A549 (cell line): ENCODE data around the gene ARIH1. TPM values are rescaled to one million over a fixed set of nuclear protein-coding genes. Genes with fewer than 3 reads are reported as not detected.
"Not testable (repeated sequence)": the region's sequence is repeated elsewhere in the genome, so short reads cannot be mapped to it uniquely, and the experiment has no call there.

ENCODE experiments used
- ATAC-seq, 2 experiments: fragments of 200-7000 bp in 1 of 2; fragments of >200 bp in 1 of 2; cut with Nextera tagmentation in 1 of 2; cut with Tn5 transposase in 1 of 2; 3 replicates each; pipeline versions ENCODE4 v1.8.0 to v1.9.1; 2018 to 2020; ENCODE audit warnings: mild to moderate bottlenecking in 1 of 2, moderate library complexity in 1 of 2
- CTCF ChIA-PET: fragments of 300-600 bp; sonication (Branson Sonifier 250); formaldehyde crosslinking; extraction: SDS; loops from one replicate; lab custom pipeline; 2021; ENCODE audit warnings: antibody characterized with exemption, inconsistent platforms; lab: Yijun Ruan, JAX
- POLR2A ChIA-PET: fragments of 350-600 bp; formaldehyde crosslinking; extraction: SDS; loops from one replicate; lab custom pipeline; 2021; ENCODE audit warnings: antibody characterized with exemption, inconsistent platforms; lab: Yijun Ruan, JAX
- DNase-seq, 2 experiments: peaks; one replicate each; pipeline versions ENCODE4 v3.0.0 to v3.0.0-alpha.2; 2011 to 2016; ENCODE audit warnings: low read depth in 1 of 2, low spot score in 1 of 2
- FAIRE-seq: peaks from 2 replicates; lab custom pipeline; 2011; peaks lifted over from hg19 to GRCh38; lab: Jason Lieb, UNC
- H3K27ac ChIP-seq, 2 experiments: fragments of >200 bp; sonication (Bioruptor Twin); formaldehyde crosslinking; 3 replicates each; pipeline ENCODE4 v1.5.1; 2016 to 2017
- H3K4me1 ChIP-seq: fragments of >200 bp; sonication (Bioruptor Twin); formaldehyde crosslinking; 3 replicates; pipeline ENCODE4 v1.6.1; 2016
- H3K4me2 ChIP-seq: fragments of >200 bp; sonication (Bioruptor Twin); formaldehyde crosslinking; 3 replicates; pipeline ENCODE4 v1.6.1; 2016
- H3K4me3 ChIP-seq: fragments of >200 bp; sonication (Bioruptor Twin); formaldehyde crosslinking; 3 replicates; pipeline ENCODE4 v1.5.1; 2016
- H3K9me3 ChIP-seq: fragments of >200 bp; sonication (Bioruptor Twin); formaldehyde crosslinking; 3 replicates; pipeline ENCODE4 v1.6.1; 2016
- CBX2 ChIP-seq: fragments of 200-600 bp; sonication (generic); IDR thresholded peaks from 2 replicates; pipeline ENCODE4 v1.6.1; 2016; ENCODE audit warnings: low read depth, mild to moderate bottlenecking, borderline replicate concordance
- CHD2 ChIP-seq: fragments of 150-350 bp; IDR thresholded peaks from 2 replicates; pipeline ENCODE4 v1.6.1; 2014; ENCODE audit warnings: low read length; ENCODE audit not compliant: partially characterized antibody
- EHMT2 ChIP-seq: fragments of 200-600 bp; sonication (generic); IDR thresholded peaks from 2 replicates; pipeline ENCODE4 v1.6.1; 2016; ENCODE audit warnings: antibody characterized with exemption, low read depth, mild to moderate bottlenecking, moderate library complexity
- HEYL ChIP-seq: fragments of 250-450 bp; sonication (Bioruptor Pico); IDR thresholded peaks from 2 replicates; pipeline ENCODE4 v1.8.0; 2021; ENCODE audit warnings: mild to moderate bottlenecking, moderate library complexity
- MAFK ChIP-seq: fragments of 450-650 bp; IDR thresholded peaks from 2 replicates; pipeline ENCODE4 v1.6.1; 2014; ENCODE audit not compliant: partially characterized antibody
- MYC ChIP-seq: IDR thresholded peaks from 2 replicates; pipeline ENCODE4 v1.6.1; 2012; ENCODE audit warnings: mild to moderate bottlenecking, inconsistent platforms, low read length, improper control_type of control experiment, borderline replicate concordance
- POLR2A ChIP-seq: IDR thresholded peaks from 2 replicates; pipeline ENCODE4 v1.6.1; 2012; ENCODE audit warnings: mild to moderate bottlenecking, low read length
- RARB ChIP-seq: fragments of 250-450 bp; sonication (Bioruptor Pico); IDR thresholded peaks from 2 replicates; pipeline ENCODE4 v1.8.0; 2021; ENCODE audit warnings: mild to moderate bottlenecking, moderate library complexity
- ZC3H11A ChIP-seq: fragments of 450-650 bp; IDR thresholded peaks from 2 replicates; pipeline ENCODE4 v1.6.1; 2014; ENCODE audit warnings: antibody characterized with exemption, mild to moderate bottlenecking
- WGBS: methylation state at CpG from one replicate; pipeline ENCODE4 v1.1.6; 2017; ENCODE audit errors: missing lambda C conversion rate; 5-methylcytosine and 5-hydroxymethylcytosine counted together
- polyA plus RNA-seq, 4 experiments: library from polyadenylated mRNA; depleted of rRNA in 3 of 4; stranded (reverse); fragments of >200 nt; fragmentation: RNase III in 1 of 4; extraction: RNeasy Plus Mini Kit Qiagen cat#74134 plus additional on column Dnase treatment in 1 of 4; gene quantifications; 2 replicates in 3 of 4; 3 replicates in 1 of 4; pipeline ENCODE4 v1.2.3, GENCODE V29; 2011 to 2017
- TF ChIP-seq, protein P1 (sequence below): fragments of >200 bp; sonication (Bioruptor Twin); formaldehyde crosslinking; IDR thresholded peaks from 2 replicates; pipeline ENCODE4 v1.6.1; 2016
- TF ChIP-seq, protein P2 (sequence below): fragments of 250-450 bp; sonication (Bioruptor Pico); IDR thresholded peaks from 2 replicates; pipeline ENCODE4 v1.5.0; 2020; ENCODE audit warnings: low read depth, mild to moderate bottlenecking, moderate library complexity
- TF ChIP-seq, protein P3 (sequence below): fragments of >200 bp; sonication (Bioruptor Twin); formaldehyde crosslinking; IDR thresholded peaks from 3 replicates; pipeline ENCODE4 v1.5.1; 2016

The ARIH1 gene
- polyA plus RNA-seq, 2 of the 4 experiments (the other 2 are of a cell fraction), result 92.6 to 127 TPM

DNA sequence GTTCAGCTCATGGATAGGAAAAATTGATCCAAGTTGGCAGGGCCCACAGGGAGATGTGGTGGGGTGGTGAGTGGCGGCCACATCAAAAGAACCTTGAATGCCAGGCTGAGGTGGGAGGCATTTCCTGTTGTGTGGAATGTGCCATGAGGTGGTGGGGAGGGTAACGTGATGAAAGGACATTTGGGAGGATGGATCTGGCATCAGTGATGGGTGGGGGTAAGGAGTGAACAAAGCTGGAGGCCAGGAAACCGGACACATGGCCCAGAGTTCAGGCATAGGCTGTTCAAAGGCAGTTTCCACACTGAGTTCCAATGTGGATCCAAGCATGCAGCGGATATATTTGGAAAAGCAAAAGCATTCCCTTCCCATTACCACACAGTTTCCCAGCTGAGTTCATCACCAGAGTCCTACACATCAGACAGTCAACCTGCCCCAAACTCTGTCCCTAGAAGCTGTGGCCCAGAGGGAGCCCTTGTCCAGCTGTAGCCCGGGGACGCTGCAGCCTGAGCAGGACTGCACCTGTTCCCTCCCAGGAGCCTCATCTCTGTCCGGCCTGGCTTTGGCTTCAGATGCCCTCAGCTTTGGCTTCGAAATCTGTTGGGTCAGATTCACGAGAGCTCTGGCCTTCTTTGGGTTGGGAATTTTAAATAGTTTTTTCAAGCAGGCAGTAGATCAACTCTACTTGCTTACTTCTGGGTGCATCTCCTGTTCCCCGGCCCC lies 142.5 kb downstream of the ARIH1 start:
- ATAC-seq (no peak), DNase-seq (no peak), FAIRE-seq (no peak)

DNA sequence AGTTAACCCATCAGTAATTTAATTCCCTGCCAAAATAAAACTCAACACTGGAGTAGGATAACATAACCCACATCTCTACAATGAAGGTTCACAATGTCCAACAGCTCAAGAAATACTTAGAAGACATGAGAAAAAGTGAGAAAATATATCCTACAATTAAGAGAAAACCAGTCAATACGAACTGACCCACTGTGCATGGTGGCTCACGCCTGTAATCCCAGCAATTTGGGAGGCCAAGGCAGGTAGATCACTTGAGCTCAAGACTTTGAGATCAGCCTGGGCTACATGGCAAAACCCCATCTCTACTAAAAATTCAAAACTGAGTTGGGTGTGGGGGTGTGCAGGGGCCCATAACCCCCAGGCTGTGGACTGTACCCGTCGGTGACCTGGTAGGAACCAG lies 149.7 kb downstream of the ARIH1 start:
- H3K9me3 ChIP-seq, ATAC-seq, POLR2A ChIA-PET, H3K27ac ChIP-seq, H3K4me1 ChIP-seq, H3K4me3 ChIP-seq, FAIRE-seq, H3K4me2 ChIP-seq, DNase-seq: not testable (repeated sequence)
- CTCF ChIA-PET, result interaction anchor here (1.5 to 8.2 kb wide), 2 partner anchors 24 to 47 kb away, joined by 6 to 43 read pairs; no protein-coding TSS in a partner anchor
- 68% methylated on average over 4 of the region's 4 CpGs for WGBS

More for the DNA sequence above, 142.5 kb downstream of the ARIH1 start:
- 66% methylated on average over 10 of the region's 10 CpGs for WGBS
- H3K9me3 ChIP-seq, result no peaks in the 10 kb centered on the region
- H3K4me1 ChIP-seq, result no peaks in the 10 kb centered on the region
- POLR2A ChIA-PET, result interaction anchor here (0.6 kb wide), 1 partner anchor 18 kb away, joined by 3 read pairs; no protein-coding TSS in a partner anchor
- H3K4me3 ChIP-seq, result no peak overlapping the region
- no peak overlapping the region for H3K4me2 ChIP-seq
- H3K27ac ChIP-seq, result no peak overlapping the region
- CTCF ChIA-PET, result interaction anchor here (5.7 kb wide), 1 partner anchor 16 kb away, joined by 32 read pairs; no protein-coding TSS in a partner anchor
- no peak for TF ChIP-seq POLR2A
- TF ChIP-seq, protein P1, sequence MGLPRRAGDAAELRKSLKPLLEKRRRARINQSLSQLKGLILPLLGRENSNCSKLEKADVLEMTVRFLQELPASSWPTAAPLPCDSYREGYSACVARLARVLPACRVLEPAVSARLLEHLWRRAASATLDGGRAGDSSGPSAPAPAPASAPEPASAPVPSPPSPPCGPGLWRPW, result no peak
- TF ChIP-seq, protein P2, sequence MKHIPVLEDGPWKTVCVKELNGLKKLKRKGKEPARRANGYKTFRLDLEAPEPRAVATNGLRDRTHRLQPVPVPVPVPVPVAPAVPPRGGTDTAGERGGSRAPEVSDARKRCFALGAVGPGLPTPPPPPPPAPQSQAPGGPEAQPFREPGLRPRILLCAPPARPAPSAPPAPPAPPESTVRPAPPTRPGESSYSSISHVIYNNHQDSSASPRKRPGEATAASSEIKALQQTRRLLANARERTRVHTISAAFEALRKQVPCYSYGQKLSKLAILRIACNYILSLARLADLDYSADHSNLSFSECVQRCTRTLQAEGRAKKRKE, result no peak
- TF ChIP-seq, protein P3, sequence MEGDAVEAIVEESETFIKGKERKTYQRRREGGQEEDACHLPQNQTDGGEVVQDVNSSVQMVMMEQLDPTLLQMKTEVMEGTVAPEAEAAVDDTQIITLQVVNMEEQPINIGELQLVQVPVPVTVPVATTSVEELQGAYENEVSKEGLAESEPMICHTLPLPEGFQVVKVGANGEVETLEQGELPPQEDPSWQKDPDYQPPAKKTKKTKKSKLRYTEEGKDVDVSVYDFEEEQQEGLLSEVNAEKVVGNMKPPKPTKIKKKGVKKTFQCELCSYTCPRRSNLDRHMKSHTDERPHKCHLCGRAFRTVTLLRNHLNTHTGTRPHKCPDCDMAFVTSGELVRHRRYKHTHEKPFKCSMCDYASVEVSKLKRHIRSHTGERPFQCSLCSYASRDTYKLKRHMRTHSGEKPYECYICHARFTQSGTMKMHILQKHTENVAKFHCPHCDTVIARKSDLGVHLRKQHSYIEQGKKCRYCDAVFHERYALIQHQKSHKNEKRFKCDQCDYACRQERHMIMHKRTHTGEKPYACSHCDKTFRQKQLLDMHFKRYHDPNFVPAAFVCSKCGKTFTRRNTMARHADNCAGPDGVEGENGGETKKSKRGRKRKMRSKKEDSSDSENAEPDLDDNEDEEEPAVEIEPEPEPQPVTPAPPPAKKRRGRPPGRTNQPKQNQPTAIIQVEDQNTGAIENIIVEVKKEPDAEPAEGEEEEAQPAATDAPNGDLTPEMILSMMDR, result no peak
- no peak for TF ChIP-seq CBX2
- no peak for TF ChIP-seq EHMT2
- TF ChIP-seq MYC, result no peak
- TF ChIP-seq MAFK, result no peak
- TF ChIP-seq RARB, result no peak
- no peak for TF ChIP-seq ZC3H11A
- no peak for TF ChIP-seq CHD2
- no peak for TF ChIP-seq HEYL (CRISPR knock-in tag)

DNA sequence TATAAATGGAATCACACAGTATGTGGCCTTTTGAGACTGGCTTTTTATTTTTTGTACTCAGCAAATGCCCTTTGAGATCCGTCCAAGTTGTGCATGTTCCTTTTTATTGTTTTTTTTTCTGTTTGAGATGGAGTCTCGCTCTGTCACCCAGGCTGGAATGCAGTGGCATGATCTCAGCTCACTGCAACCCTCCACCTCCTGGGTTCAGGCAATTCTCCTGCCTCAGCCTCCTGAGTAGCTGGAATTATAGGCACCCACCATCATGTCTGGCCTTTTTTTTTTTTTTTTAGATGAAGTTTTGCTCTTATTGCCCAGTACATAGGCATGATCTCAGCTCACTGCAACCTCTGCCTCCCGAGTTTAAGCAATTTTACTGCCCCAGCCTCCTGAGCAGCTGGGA lies 152.0 kb downstream of the ARIH1 start:
- H3K4me3 ChIP-seq, H3K4me2 ChIP-seq, H3K4me1 ChIP-seq, ATAC-seq, DNase-seq, POLR2A ChIA-PET, FAIRE-seq, H3K9me3 ChIP-seq, H3K27ac ChIP-seq: not testable (repeated sequence)
- CTCF ChIA-PET, result interaction anchor here (1.5 to 8.2 kb wide), 2 partner anchors 26 to 45 kb away, joined by 4 to 43 read pairs; no protein-coding TSS in a partner anchor
- 73% methylated on average over 3 of the region's 3 CpGs for WGBS

DNA sequence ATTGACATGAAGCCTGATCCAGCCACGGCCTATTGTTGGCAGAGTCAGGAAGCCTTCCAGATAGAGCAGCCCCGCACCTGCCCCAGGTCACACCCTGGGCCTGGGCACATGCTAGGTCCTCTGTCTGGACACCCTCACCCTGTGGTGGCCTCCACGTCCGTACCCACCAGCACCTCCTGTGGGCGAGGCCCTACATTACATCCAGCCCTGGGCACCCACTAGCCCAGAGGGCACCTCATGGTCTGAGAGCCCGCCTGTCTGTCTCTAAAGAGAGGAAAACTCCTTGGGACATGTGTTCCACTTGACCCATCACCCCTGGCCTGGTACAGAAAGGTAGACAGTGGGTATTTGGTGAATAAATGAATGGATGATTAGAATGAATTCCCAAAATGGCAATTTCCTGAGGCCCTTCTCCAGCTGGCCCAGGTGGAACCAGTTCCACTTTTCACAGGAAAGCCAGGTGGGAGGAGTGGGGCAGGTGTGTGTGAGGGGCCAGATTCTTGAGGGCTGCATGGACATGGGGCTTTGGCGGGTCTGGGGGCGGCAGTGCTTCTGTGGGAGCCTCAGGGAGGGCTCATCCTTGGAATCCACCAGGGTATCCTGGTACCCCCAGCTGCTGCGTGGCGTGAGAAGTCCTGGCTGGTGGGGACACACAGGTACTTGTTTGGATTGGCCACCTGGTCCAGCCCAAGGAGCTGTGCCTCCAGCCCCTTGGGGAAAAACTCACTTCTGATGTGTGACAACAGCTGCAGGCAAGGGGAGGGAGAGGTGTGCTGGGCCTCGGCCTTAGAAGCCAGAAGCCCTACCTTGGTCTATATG lies 154.3 kb downstream of the ARIH1 start:
- ATAC-seq (peak; percentile 64 to 89; a peak in 5 of 6 replicates), DNase-seq (peak in 1 of 2 experiments; percentile 25)
- POLR2A ChIA-PET, H3K4me3 ChIP-seq, FAIRE-seq, H3K9me3 ChIP-seq, H3K4me2 ChIP-seq, H3K27ac ChIP-seq, H3K4me1 ChIP-seq: not testable (repeated sequence)
- CTCF ChIA-PET, result interaction anchor here (0.9 to 8.2 kb wide), 5 partner anchors 13 to 245 kb away, joined by 3 to 43 read pairs (median 4); no protein-coding TSS in a partner anchor
- WGBS, result 69% methylated on average over 11 of the region's 11 CpGs

DNA sequence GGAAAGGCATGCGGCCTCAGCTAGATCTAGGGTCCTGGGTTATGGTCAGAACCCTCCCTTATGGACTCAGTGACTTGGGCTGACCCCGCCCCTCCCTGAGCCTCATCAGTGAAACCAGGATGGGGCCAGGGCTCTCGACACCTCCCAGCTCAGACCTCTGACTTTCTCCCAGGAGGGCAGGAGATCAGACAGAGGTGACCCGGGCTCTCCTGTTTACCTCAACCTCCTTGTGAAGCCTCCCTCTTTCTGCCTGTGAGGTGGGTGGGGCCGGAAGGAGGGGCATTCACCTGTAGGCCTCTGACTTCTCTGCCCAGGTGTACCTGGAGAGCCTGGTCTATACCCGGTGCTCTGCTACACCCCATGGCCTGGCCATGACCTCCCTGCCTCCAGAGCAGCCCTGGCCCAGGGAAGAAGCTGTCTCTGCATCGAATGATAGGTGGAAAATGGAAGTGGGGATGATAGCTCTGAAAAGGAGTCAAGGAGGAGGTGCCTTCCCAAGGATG lies 155.0 kb downstream of the ARIH1 start:
- FAIRE-seq, H3K4me1 ChIP-seq, ATAC-seq, DNase-seq, H3K9me3 ChIP-seq, POLR2A ChIA-PET, H3K4me3 ChIP-seq, H3K27ac ChIP-seq, H3K4me2 ChIP-seq: not testable (repeated sequence)
- CTCF ChIA-PET, result interaction anchor here (0.9 to 8.2 kb wide), 5 partner anchors 14 to 245 kb away, joined by 3 to 43 read pairs (median 4); no protein-coding TSS in a partner anchor
- WGBS, result 42% methylated on average over 7 of the region's 7 CpGs
